ENCODE results near the gene AGER.

Gene AGER

DNA sequence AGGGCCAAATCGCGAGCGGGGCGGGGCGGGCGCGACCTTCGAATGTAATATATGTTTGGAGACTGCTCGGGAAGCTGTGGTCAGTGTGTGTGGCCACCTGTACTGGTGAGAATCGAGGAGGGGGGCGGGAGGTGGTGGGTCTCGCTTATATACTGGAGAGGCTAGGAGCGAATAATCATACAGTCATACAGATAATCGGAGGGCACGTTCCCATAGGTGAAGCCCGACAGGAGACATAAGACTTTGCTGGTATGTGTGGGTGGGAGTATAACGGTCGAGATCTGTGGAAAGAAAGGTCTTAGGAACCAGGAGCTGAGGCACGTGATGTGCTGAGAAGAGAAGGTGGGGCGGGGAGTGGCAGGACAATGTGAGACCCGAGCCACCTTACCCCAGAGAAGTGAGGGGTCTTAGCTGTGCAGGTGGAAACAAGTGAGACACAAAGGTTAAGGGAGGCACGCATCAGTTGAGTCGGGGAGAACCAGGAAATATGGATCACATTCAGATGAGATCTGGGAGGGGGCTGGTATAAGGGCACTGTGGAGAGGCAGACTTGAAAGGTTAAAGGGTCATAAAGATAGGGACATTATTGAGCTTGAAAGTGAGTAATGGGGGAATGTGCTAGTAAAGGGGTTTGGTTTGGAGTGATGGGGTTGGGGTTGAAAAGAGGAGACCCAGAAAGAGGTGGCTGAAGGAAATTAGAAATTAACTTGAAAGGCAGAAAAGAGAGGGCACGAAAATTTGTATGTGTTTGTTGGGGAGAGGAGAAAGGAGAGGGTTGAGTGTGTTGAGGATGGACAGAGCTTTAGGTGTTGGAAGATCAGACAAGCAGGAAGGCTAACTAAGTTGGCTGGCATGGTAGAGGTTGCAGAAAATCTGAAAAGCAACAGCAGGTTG, 5.3 kb downstream of the AGER start:
- no peak for ATAC-seq (replicated peaks; ENCODE audit: extremely low read depth, poor library complexity, severe bottlenecking)

GRCh38 chr6:32177788-32178546, 6.1 kb downstream of the AGER start, which contains the start of gene RNF5:
Gene RNF5, plus strand, starts transcription at chr6:32178405. Its CDS starts 107 bp downstream, at chr6:32178512.
- DNase-seq (ENCODE audit: low spot score in 2 of 2) (peak; percentile 71 to 94), ATAC-seq (replicated peaks; ENCODE audit: extremely low read depth, poor library complexity, severe bottlenecking) (peak; percentile 89)
- Mint-ChIP-seq H3K4me1 (peaks cover 70% of the 10 kb centered on the region), H3K27ac (ENCODE audit: low read depth) (peak within 1 kb of the TSS; percentile 83), H3K9me3 (no peaks in the 10 kb centered on the region), H3K36me3 (ENCODE audit: insufficient read depth) (peaks cover 32% of the 10 kb centered on the region), H3K4me3 (peak within 1 kb of the TSS; percentile 88), H3K27me3 (no peaks in the 10 kb centered on the region)

More for the DNA sequence above, 5.3 kb downstream of the AGER start:
- H3K27ac Mint-ChIP-seq (ENCODE audit: low read depth): peak overlapping the region; percentile 83
- H3K36me3 Mint-ChIP-seq (ENCODE audit: insufficient read depth): peaks cover 32% of the 10 kb centered on the region
- H3K27me3 Mint-ChIP-seq: no peaks in the 10 kb centered on the region
- DNase-seq (ENCODE audit: low spot score in 2 of 2): no peak
- H3K9me3 Mint-ChIP-seq: no peaks in the 10 kb centered on the region
- peak overlapping the region; percentile 88 for H3K4me3 Mint-ChIP-seq
- H3K4me1 Mint-ChIP-seq: peaks cover 62% of the 10 kb centered on the region

DNA sequence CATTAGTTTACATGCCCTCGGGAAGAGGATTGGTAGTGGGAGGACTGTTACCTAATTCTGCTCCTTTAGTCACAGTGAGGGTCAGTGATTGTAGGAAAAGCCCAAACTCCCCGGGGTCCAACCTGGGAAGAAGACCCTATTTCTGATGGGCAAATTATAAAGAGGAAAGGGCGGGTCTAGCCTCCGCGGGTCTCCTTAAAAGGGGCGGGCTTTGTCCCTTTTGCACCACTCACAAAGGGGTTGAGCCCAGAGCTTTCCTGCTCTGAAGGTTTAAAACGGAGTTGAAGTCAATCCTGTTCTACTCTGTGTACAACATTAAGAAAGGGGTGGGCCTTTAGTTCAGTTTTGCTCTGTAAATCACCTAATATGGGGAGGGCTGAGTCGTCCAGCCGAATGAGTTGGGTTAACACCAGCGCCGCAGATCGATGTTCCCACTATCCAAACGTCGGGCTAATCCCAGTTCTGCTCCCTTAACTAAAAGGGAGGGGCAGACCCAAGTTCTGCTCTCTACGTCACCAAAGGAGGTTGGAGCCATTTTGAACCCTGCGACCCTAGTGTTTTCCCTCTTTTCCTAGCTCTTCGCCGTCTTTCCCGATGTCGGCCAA, 6.8 kb downstream of the AGER start:
- peaks cover 29% of the 10 kb centered on the region for H3K36me3 Mint-ChIP-seq (ENCODE audit: insufficient read depth)
- ATAC-seq (replicated peaks; ENCODE audit: extremely low read depth, poor library complexity, severe bottlenecking): no peak
- H3K4me3 Mint-ChIP-seq: peak overlapping the region; percentile 88
- no peaks in the 10 kb centered on the region for H3K9me3 Mint-ChIP-seq
- peaks cover 70% of the 10 kb centered on the region for H3K4me1 Mint-ChIP-seq
- DNase-seq (ENCODE audit: low spot score in 2 of 2): no peak
- H3K27ac Mint-ChIP-seq (ENCODE audit: low read depth): peak overlapping the region; percentile 83
- no peaks in the 10 kb centered on the region for H3K27me3 Mint-ChIP-seq

DNA sequence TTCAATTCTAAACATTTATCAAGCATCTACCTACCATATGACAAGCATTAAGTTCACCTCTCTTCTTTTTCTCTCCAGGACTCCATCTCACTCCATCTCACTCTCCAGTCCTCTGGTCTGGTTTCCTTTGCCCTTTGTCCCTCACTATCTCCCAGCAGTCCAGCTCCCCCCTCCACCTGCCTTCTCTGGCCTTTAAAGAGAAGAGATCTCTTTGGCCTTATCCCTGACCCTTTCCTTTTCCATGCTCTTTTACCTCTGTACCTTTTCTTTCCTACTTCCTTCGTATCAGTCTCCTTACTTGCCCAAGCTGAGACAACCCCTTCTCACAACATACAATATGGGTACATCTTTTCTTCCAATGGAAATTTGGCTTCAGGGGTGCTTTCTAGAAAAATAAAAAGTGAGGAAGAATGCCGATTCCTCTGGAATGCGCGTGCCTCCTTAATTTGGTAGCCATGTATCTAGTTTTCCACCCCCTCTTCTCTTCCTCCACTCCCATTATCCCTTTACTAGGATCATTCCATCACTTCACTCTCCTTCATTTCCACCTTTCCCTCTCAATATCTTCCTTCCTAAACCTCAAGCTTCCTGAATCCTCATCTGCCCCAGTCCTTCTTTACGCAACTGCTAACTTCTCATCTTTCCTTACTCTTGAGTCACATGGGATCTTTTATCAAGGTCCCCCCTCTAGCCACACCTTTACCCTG, 7.4 kb downstream of the AGER start:
- DNase-seq (ENCODE audit: low spot score in 2 of 2) (no peak), ATAC-seq (replicated peaks; ENCODE audit: extremely low read depth, poor library complexity, severe bottlenecking) (no peak)
- Mint-ChIP-seq H3K36me3 (ENCODE audit: insufficient read depth) (peaks cover 27% of the 10 kb centered on the region), H3K9me3 (no peaks in the 10 kb centered on the region), H3K27me3 (no peaks in the 10 kb centered on the region), H3K4me1 (peaks cover 70% of the 10 kb centered on the region), H3K27ac (ENCODE audit: low read depth) (peak overlapping the region; percentile 83), H3K4me3 (peak overlapping the region; percentile 88)

DNA sequence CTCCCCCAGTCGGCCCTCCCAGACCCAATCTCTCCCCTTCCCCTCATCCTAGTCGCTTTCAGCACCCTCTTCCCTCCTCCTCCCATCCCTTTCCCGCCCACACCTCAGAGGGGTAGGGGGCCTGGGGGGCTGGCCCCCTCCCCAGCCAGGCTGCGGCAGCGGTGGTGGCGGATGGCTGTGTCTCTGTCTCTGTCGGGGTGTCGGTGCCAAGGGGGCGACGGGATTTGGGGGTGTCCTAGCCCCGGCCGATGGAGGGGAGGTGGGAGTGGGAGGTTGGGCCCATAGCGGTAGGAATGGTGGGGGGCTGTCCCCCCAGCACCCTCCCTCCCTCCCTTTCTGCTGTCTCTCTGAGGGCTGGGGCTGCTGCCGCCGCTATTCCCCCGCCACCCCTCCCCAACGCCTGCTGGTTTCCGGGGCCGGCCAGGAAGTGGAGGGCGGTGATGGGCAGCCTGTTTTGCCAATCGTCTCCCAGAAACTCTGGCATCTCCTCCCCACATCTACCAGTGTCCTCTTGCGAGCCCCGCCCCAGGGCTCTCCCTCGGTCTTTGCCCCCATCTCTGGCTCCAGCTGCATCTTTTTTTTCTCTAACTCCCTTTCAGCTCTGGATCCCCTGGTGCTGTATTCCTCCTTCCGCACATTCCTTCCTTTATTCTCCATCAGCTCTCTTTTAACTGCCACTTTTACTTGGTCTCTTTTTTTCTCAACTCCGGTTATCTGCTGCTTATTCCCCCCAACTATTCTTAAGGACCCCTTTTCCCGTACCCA, 8.2 kb downstream of the AGER start, which contains the start of gene AGPAT1:
Gene AGPAT1 (minus strand): TSS at position 374 of the 765 bp plus-strand sequence. CDS start 4,588 bp downstream, outside the sequence.
- ATAC-seq (replicated peaks; ENCODE audit: extremely low read depth, poor library complexity, severe bottlenecking) (peak; percentile 33), DNase-seq (ENCODE audit: low spot score in 2 of 2) (peak; percentile 93 to 94)
- Mint-ChIP-seq H3K4me1 (peaks cover 64% of the 10 kb centered on the region), H3K36me3 (ENCODE audit: insufficient read depth) (peaks cover 26% of the 10 kb centered on the region), H3K4me3 (peak within 1 kb of the TSS; percentile 88), H3K9me3 (no peaks in the 10 kb centered on the region), H3K27ac (ENCODE audit: low read depth) (peak within 1 kb of the TSS; percentile 83), H3K27me3 (no peaks in the 10 kb centered on the region)

GRCh38 chr6:32175322-32175710, 8.7 kb downstream of the AGER start:
- ATAC-seq (replicated peaks; ENCODE audit: extremely low read depth, poor library complexity, severe bottlenecking) (no peak), DNase-seq (ENCODE audit: low spot score in 2 of 2) (no peak)
- Mint-ChIP-seq H3K27me3 (no peaks in the 10 kb centered on the region), H3K27ac (ENCODE audit: low read depth) (peak overlapping the region; percentile 83), H3K36me3 (ENCODE audit: insufficient read depth) (peaks cover 22% of the 10 kb centered on the region), H3K4me1 (peaks cover 59% of the 10 kb centered on the region), H3K9me3 (no peaks in the 10 kb centered on the region), H3K4me3 (peak overlapping the region; percentile 88)

DNA sequence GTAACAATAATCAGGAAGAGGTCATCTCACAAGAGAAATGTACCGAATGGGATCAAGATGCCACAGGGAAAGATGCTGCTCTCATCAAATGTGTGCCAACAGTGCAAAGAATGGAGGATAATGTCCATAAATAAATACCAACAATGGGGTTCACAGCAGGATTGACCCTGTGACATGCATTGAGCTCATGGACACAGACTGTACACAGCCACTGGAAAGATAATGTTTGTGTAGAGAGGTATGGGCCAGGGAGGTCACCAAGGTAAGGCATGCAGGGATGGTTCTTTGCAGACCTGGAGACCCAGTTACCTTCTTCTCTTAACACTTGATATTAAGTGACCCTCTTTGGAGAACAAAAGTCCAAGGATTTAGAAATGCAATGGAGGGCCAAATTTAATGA, 9.6 kb downstream of the AGER start:
- ATAC-seq (replicated peaks; ENCODE audit: extremely low read depth, poor library complexity, severe bottlenecking): no peak
- peak overlapping the region; percentile 46 for H3K4me3 Mint-ChIP-seq
- DNase-seq (ENCODE audit: low spot score in 2 of 2): no peak

DNA sequence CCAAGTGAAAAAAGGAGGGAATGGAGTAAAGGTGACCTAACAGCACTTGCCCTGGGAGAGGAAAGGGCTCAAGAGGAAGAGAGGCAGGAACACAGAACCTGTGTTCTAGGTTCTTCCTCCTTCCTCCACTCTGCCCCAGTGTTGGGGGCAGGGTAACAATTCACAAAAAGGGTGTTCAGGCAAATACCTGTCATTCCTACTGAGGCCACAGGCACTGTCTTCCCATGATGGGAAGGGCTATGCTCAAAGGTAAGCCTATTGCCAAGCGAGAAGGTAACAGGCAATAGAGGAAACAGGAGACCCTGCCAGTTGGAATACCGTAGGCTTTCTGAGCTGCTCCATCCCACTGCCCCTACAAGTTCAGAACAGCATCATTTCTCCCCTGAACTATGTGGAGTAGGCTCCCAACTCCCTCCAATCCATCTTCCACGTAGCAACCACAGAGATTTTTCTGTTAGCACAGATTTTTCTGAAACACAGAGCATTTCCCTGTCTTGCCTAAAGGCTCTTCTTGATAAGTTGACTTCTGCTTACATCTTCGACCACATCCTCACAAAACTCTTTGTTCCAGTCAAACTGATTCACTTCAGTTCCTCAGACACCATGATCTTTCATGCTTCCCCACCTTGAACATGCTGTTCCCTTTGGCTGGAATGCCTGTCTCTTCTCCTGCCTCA, 10.9 kb downstream of the AGER start:
- peaks cover 23% of the 10 kb centered on the region for H3K36me3 Mint-ChIP-seq (ENCODE audit: insufficient read depth)
- H3K4me3 Mint-ChIP-seq: no peak overlapping the region
- ATAC-seq (replicated peaks; ENCODE audit: extremely low read depth, poor library complexity, severe bottlenecking) (no peak), DNase-seq (ENCODE audit: low spot score in 2 of 2) (no peak)
- H3K27ac Mint-ChIP-seq (ENCODE audit: low read depth): no peak overlapping the region
- no peaks in the 10 kb centered on the region for H3K9me3 Mint-ChIP-seq
- H3K27me3 Mint-ChIP-seq: no peaks in the 10 kb centered on the region
- H3K4me1 Mint-ChIP-seq: peaks cover 57% of the 10 kb centered on the region

More for the DNA sequence above, 9.6 kb downstream of the AGER start:
- Mint-ChIP-seq H3K27ac (ENCODE audit: low read depth) (no peak overlapping the region), H3K9me3 (no peaks in the 10 kb centered on the region), H3K36me3 (ENCODE audit: insufficient read depth) (peaks cover 22% of the 10 kb centered on the region), H3K4me1 (peaks cover 62% of the 10 kb centered on the region), H3K27me3 (no peaks in the 10 kb centered on the region)

DNA sequence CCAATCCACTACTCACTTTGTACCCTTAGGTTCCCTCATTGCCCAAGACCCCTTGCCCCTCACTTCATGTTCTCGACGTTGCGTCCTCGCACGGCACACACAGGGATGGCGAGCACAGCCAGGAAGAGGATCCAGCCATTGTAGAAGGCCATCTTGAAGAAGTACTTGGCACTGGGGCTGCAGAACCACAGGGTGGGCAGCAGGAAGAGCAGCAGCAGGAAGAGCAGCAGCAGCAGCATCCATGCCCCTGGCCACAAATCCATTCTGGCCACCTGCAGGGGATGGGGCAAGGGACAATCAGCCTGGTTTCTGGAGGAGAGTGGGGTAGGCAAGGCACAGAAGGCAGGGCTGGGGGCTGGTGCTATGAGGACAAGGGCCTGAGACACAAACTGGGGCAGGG, 12.8 kb downstream of the AGER start:
- no peak for DNase-seq (ENCODE audit: low spot score in 2 of 2)
- Mint-ChIP-seq H3K27me3 (no peaks in the 10 kb centered on the region), H3K27ac (ENCODE audit: low read depth) (no peak overlapping the region), H3K9me3 (no peaks in the 10 kb centered on the region), H3K4me3 (no peak overlapping the region), H3K4me1 (peaks cover 38% of the 10 kb centered on the region), H3K36me3 (ENCODE audit: insufficient read depth) (peaks cover 18% of the 10 kb centered on the region)
- no peak for ATAC-seq (replicated peaks; ENCODE audit: extremely low read depth, poor library complexity, severe bottlenecking)

DNA sequence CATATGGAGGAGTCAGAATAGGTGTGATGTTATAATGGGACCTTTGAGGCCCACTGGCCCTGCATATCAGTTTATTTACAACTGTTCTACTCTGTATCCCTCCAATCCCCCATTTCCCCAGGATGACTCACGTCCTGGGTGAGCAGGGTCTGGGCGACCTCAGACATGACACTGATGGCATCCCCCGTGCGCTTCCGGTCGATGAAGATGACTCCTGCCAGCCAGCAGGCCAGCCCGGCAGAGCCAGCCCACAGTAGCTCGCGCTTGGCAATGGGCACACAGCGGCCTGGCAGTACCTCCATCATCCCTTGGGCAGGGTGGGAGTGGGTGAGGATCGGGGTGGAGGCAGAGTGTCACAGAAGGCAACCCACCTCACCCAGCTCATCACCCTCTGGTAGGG, 13.8 kb downstream of the AGER start:
- DNase-seq (ENCODE audit: low spot score in 2 of 2) (no peak), ATAC-seq (replicated peaks; ENCODE audit: extremely low read depth, poor library complexity, severe bottlenecking) (no peak)
- no peak overlapping the region for H3K27ac Mint-ChIP-seq (ENCODE audit: low read depth)
- no peaks in the 10 kb centered on the region for H3K27me3 Mint-ChIP-seq
- peaks cover 33% of the 10 kb centered on the region for H3K4me1 Mint-ChIP-seq
- H3K4me3 Mint-ChIP-seq: no peak overlapping the region
- H3K9me3 Mint-ChIP-seq: no peaks in the 10 kb centered on the region
- peaks cover 16% of the 10 kb centered on the region for H3K36me3 Mint-ChIP-seq (ENCODE audit: insufficient read depth)

Data from central memory CD8-positive, alpha-beta T cell (primary cell).